HG02759 (cell line): Measurements from ENCODE around the gene SRGAP2B.
A peak's percentile ranks its signal among the peaks of the same experiment; 100 is the strongest.
"Not testable (repeated sequence)": the region's sequence is repeated elsewhere in the genome, so short reads cannot be mapped to it uniquely, and the experiment has no call there.

Experiments used
- ATAC-seq: cut with Tn5 transposase; IDR thresholded peaks from one replicate; pipeline ENCODE4 v1.9.1; 2021; ENCODE audit warnings: mild to moderate bottlenecking, moderate library complexity; ENCODE audit not compliant: unreplicated experiment

Gene SRGAP2B

GRCh38 chr1:144961604-144962583 is 133.2 kb downstream of the SRGAP2B start:
- ATAC-seq, result not testable (repeated sequence)

GRCh38 chr1:144960929-144961488 is 134.1 kb downstream of the SRGAP2B start:
- not testable (repeated sequence) for ATAC-seq

- ATAC-seq, result not testable (repeated sequence)
These were observed 146.7 kb downstream of the SRGAP2B start for GRCh38 chr1:144948390-144948789.

GRCh38 chr1:144947495-144947894 is 147.6 kb downstream of the SRGAP2B start:
- not testable (repeated sequence) for ATAC-seq

- not testable (repeated sequence) for ATAC-seq
These were observed 148.3 kb downstream of the SRGAP2B start for GRCh38 chr1:144946525-144947480.

- ATAC-seq, result peak; percentile 73
These were observed 153.4 kb downstream of the SRGAP2B start for GRCh38 chr1:144941710-144942109.

GRCh38 chr1:144940054-144940453 is 155.1 kb downstream of the SRGAP2B start:
- peak; percentile 63 for ATAC-seq

- ATAC-seq, result not testable (repeated sequence)
These were observed 156.5 kb downstream of the SRGAP2B start for GRCh38 chr1:144938627-144939026.

GRCh38 chr1:144936186-144936732 is 158.9 kb downstream of the SRGAP2B start:
- ATAC-seq, result not testable (repeated sequence)

GRCh38 chr1:144935310-144935709 is 159.8 kb downstream of the SRGAP2B start:
- not testable (repeated sequence) for ATAC-seq

GRCh38 chr1:144933014-144933413 is 162.1 kb downstream of the SRGAP2B start:
- not testable (repeated sequence) for ATAC-seq

GRCh38 chr1:144932153-144932552 is 163.0 kb downstream of the SRGAP2B start:
- not testable (repeated sequence) for ATAC-seq

- not testable (repeated sequence) for ATAC-seq
These were observed 163.6 kb downstream of the SRGAP2B start for GRCh38 chr1:144931553-144931952.

- ATAC-seq, result not testable (repeated sequence)
These were observed 164.9 kb downstream of the SRGAP2B start for GRCh38 chr1:144930085-144930777.

- not testable (repeated sequence) for ATAC-seq
These were observed 167.8 kb downstream of the SRGAP2B start for GRCh38 chr1:144927292-144927691.

GRCh38 chr1:144923640-144924039 is 171.5 kb downstream of the SRGAP2B start:
- not testable (repeated sequence) for ATAC-seq

- ATAC-seq, result not testable (repeated sequence)
These were observed 172.3 kb downstream of the SRGAP2B start for GRCh38 chr1:144922785-144923184.

- not testable (repeated sequence) for ATAC-seq
These were observed 176.0 kb downstream of the SRGAP2B start for GRCh38 chr1:144919106-144919505.

GRCh38 chr1:144918027-144918603 is 177.0 kb downstream of the SRGAP2B start:
- ATAC-seq, result not testable (repeated sequence)
